Measurements from ENCODE around the gene EDAR. TPM values are rescaled to one million over a fixed set of nuclear protein-coding genes. Genes with fewer than 3 reads are reported as not detected.

Gene EDAR
- total RNA-seq, 1 donor from 2014 or later = 0.22 TPM

DNA sequence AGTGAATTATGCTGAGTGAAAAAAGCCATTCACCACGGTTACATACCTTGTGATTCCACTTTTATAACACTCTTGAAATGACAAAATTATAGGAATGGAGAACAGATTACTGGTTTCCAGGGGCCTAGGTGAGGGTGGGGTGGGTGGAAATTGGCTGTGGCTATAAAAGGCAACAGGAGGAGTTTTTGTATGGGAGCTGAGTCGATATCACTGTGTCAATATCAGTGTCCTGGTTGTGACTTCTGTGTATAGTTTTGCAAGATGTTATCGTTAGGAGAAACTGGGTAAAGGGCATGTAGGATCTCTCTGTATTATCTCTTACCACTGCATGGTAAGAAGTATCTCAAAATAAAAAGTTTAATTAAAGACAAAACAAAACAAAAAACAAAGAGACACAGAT, 84.3 kb downstream of the EDAR start:
- intact Hi-C loops (cut with DNase I) = no loop called here
- DNase-seq (ENCODE audit: low spot score) = no peak
- no peak for ATAC-seq

DNA sequence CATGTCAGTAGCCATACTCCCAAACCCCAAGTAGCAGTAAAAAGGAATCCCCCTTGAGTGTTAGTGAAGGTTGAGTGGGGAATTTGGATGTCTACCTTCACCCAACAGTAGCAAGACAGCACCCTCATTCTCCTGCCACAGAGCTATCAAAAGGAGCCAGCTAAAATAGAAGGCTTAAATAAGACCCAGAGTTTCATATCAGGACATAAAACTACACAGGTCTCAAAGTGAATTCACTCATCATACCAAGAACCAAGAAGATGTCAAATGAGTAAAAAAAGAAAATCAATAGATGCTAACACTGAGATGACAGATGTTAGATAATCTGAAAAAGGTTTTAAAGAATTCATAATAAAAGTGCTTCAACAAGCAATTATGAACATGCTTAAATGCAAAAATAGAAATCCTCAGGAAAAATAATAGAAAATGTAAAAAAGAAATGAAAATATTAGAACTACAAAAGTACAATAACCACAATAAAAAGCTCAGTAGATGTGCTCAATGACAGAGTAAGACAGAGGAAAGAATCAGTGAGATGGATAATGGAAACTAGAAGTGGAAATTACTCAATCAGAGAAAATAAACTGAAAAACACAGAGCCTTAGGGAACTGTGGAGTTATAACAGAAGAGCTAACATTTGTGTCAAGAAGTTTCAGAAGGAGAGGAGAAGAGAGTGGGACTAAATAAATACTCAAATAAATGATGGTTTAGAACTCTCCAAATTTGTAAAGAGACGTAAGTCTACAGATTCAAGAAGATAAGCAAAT, 90.5 kb downstream of the EDAR start:
- DNase-seq (ENCODE audit: low spot score) (no peak), ATAC-seq (no peak)
- intact Hi-C loops (cut with DNase I) = no loop called here

DNA sequence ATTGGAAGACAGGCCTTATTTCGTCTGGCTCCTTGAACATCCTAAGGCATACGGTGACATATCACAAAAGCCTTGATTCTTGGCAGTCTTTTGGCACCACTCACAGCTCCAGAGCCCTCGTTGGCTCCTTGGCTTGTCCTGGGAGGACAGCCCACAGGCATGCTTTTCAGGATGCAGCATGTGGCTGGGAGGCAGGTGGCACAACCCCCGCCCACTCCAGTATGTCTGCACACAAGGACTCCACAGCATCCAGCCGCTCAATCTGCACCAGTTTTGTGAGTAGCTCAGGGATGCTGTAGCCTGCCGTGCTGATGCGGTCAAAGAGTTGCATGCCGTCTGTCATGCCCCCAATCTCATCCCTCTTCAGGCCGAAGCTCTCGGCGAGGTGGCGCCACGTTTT, 92.3 kb downstream of the EDAR start:
- ATAC-seq (no peak), DNase-seq (ENCODE audit: low spot score) (no peak)
- intact Hi-C loops (cut with DNase I) = no loop called here

DNA sequence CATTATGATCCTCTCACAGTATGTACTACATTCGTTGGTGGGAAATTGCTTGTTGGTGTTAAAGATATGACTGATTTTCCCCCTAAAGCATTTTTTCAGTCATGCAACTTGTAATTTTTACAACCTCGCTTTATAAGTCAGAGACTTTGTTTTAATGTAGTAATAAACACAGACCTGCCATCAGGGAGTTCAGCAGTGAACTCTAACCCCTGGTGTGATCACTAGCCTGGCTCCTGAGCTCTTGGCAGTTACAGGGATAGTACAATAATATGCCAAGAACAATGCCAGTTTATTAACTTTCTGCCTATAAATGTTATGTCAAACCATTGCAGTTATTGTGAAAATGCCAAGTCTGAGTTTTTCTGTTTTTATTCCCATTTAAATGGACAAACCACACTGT, 93.8 kb downstream of the EDAR start:
- intact Hi-C loops (cut with DNase I) = no loop called here
- ATAC-seq (no peak), DNase-seq (ENCODE audit: low spot score) (no peak)

DNA sequence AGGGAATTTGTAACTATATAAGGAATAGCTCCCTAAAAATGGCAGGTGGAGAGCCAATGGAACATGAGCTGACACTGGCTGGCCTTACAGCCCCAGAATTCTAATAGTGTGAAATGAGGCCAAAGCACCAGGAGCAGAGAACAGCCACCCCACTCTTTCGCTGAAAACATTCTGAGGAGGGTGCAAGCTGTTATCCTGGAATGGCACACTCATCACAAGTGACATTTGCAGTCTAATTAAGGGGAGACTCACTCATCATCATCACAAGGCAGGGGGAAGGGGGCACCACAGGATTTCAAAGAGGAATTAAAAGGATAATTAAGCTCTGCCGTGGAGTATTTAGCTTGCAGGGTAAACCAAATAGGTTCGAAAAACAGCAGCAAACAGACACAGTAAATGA, 94.3 kb downstream of the EDAR start:
- DNase-seq (ENCODE audit: low spot score) = no peak
- intact Hi-C loops (cut with DNase I) = no loop called here
- ATAC-seq = no peak

DNA sequence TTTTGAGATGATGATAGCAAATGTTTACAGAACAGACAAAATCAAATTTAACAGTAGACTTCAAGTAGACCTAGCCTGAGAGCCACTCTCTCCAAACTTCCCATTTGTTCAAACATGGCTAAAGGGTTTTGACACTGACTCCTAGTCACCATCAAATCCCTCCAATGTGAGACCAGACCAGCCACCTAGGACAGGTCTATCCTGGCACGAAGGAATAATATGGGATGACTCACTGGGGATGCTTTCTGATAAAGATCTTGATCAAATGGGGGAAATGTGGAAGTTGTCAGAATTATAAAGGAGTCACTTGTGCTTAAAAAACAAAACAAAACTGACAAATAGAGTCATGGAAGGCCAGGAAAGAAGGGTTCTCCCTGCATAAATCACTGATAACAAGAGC, 95.7 kb downstream of the EDAR start:
- ATAC-seq (no peak), DNase-seq (ENCODE audit: low spot score) (no peak)
- intact Hi-C loops (cut with DNase I) = no loop called here

DNA sequence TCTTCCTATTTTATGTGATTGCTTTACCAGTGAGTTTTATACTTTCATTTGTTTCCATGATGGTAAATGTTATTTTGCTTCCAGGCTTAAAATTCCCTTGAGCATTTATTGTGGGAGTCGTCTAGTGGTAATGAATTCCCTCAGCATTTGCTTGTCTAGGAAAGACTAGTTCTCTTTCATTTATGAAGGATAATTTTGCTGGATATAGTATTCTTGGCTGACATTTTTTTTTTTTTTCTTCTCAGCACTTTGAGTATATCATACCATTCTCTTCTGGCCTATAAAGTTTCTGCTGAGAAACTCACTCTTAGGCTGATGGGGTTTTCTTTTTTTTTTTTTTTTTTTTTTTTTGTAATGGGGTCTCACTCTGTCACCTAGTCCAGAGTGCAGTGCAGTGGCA, 99.1 kb downstream of the EDAR start:
- intact Hi-C loops (cut with DNase I) = no loop called here
- ATAC-seq = no peak
- no peak for DNase-seq (ENCODE audit: low spot score)

DNA sequence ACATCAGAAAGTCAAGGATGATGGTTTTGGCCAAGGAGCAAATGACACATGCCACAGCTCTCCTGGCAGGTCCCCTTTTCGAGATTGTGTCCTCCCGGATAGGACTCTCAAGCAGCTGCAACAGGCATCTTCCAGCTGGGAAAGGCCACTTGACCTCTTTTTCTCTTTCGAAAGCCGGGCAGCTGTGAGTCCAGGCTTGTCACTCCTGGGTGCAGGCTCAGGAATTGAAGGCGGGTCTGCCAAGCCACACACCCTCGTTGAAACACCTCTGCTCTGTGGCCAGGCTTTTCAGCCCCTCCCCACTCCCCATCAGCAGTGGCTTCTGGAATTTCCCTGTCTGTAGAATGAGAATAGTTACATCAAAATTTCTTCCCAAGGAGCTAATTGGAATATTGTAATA, 104.4 kb downstream of the EDAR start:
- no peak for DNase-seq (ENCODE audit: low spot score)
- intact Hi-C loops (cut with DNase I) = no loop called here
- ATAC-seq = no peak

DNA sequence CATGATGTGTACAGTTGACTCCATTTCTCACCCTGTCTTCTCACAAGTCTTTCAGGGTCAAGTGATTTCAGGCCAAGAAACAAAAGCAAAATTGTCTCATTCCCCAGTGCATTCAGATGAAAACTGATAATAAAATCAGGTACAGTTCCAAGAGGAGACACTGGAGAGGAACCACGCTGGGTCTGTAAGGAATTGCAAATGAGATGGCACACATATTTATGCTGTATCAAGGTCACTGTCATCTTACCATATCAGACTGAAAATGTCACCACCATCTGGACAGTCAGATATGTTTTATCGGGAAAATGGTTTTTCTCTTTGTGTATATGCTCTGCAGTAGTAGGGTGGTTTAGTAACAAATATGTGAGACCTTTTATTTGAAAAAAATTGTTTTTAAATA, 110.7 kb downstream of the EDAR start:
- no peak for DNase-seq (ENCODE audit: low spot score)
- no peak for ATAC-seq
- intact Hi-C loops (cut with DNase I) = no loop called here

DNA sequence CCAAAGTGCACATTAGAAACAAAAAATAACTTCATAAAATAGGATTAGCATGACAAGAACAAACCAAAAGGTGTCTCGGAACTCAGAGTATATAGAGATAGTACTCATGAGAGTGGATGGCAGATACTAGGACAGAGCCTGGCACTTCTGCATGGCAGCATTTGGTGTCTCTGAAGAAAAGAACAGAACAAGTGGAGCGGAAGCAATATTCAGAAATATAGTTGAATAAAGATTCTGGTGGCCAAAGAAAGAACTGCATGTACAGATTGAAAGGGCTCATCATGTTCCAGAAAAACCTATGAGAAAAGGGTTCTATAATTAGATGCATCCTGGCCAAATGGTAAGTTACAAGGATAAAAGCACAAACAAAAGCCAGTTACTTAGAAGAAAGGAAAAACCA, 111.5 kb downstream of the EDAR start:
- no peak for ATAC-seq
- intact Hi-C loops (cut with DNase I) = no loop called here
- no peak for DNase-seq (ENCODE audit: low spot score)

DNA sequence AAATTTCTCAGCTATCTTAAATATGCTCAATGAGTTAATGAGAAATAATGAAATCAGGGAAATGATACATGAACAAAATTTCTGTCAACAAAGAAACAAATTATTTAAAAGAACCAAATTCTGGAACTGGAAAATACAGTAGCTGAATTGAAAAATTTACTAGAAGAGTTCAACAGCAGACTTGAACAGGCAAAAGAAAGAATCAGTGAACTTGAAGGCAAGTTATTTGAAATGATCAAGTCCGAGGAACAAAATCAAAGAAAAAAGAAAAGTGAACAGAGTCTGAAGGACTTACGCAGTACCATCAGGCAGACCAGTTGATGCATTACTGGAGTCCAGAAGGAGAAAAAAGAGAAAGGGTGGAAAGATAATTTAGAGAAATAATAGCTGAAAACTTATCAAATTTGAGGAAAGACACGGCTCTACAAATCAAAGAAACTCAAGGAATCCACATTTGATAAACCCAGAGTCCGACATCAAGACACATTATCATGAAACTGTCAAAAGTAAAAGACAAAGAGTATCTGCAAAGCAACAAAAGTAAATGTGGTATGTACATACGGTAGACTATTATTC, 118.9 kb downstream of the EDAR start:
- intact Hi-C loops (cut with DNase I) = no loop called here
- DNase-seq (ENCODE audit: low spot score) (no peak), ATAC-seq (no peak)

DNA sequence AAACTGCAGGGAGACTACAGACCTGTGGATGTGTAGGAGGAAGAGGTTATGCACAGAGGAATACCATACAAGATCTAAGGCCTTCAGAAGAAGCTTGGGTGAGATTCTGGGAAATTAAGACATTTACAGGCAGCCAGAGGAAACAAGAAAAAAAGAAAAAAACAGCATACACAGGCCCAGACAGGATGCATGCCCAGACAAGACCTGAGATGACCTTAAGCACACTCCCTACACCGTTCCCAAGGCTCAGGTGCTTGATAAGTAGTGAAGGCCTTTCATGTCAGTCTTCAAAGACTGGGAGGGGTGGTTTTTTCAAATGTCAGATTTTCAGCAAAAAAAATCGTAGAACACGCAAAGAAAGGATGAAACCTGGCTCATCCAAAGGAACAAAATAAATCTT, 119.5 kb downstream of the EDAR start:
- no peak for DNase-seq (ENCODE audit: low spot score)
- no peak for ATAC-seq
- intact Hi-C loops (cut with DNase I) = no loop called here

DNA sequence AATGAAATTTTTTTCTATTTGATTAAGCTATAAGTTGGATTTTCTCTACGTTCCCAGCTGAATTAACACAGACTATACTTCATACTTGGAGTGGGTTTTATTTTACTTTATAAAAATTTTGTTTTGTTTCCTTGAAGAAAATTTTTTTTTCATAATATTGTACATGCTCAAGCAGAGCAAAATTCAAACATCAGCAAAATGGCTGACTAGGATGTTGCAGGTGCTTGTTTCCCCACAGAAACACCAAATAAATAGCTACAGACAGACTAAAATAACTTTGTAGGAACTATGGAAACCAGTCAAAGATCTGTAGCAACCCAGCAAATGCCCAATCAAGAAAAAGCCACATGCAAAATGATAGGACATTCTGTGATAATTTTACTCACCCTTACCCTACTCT, 120.1 kb downstream of the EDAR start:
- intact Hi-C loops (cut with DNase I) = no loop called here

DNA sequence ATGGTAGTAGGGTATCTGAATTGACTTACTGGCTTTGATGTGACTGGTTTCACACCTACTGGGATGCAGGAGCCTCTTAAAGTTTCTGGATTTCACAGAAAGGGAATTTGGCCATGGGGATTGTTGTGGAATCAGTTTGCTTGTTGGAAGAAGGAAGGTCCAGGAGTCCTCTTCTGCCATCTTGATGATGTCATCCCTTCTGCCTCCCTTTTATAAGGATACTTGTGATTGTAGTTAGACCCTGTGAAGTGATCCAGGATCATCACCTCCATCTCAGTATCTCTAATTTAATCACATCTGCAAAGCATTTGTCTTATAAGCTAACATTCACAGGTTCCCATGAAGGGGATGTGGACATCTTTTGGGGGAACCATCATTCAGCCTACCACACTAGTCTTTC, 123.0 kb downstream of the EDAR start:
- ATAC-seq = no peak
- intact Hi-C loops (cut with DNase I) = no loop called here

More for the DNA sequence above, 120.1 kb downstream of the EDAR start:
- ATAC-seq = no peak
- DNase-seq (ENCODE audit: low spot score) = no peak

DNA sequence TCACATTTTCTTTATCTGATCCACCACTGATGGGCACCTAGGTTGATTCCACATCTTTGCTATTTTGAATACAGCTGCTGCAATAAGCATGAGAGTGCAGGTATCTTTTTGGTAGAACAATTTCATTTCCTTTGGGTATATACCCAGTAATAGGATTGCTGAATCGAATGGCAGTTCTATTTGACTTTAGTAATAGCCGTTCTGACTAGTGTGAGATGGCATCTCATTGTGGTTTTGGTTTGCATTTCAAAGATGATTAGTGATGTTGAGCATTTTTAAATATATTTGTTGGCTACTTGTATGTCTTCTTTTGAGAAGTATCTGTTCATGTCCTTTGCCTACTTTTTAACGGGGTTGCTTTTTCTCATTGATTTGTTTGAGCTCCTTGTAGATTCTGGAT, 130.1 kb downstream of the EDAR start:
- ATAC-seq (no peak), DNase-seq (ENCODE audit: low spot score) (no peak)
- intact Hi-C loops (cut with DNase I) = no loop called here

More for the DNA sequence above, 123.0 kb downstream of the EDAR start:
- no peak for DNase-seq (ENCODE audit: low spot score)

DNA sequence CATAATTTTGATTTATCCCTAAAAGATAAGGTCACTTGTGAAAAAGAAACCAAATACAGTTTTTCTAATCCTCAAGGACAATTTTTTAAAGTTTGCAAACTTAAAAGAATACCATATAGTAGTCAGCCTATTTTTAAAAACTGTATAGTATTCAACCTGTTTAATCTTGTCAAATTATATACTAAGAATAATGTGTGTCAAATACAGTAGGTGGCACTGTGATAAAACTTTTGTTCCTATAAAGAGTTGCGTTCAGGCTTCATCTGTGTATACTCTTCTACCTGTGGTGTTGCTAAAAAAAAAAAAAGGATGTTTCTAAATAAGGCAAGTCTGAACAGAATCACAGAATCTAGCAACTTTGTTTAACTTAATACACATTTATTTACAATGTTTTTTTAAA, 133.8 kb downstream of the EDAR start:
- no peak for DNase-seq (ENCODE audit: low spot score)
- intact Hi-C loops (cut with DNase I) = no loop called here
- no peak for ATAC-seq

DNA sequence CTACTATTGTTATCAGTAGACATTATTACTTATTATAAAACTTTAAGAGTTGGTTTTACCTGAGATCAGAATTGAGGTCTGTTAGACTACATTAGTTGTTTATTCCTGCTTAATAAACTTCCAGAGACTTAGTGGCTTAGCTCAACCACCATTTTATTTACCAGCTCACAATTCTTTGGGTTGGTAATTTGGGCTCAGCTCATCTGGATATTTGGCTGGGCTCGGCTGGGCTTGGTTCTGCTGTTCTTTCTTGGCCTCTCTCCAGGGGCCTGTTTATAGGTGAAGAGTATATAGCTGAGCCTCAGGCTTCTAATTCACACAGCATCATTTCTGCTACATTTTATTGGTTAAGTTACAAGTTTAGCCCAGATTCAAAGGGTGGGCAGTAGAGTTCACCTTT, 134.5 kb downstream of the EDAR start:
- intact Hi-C loops (cut with DNase I) = no loop called here
- no peak for ATAC-seq
- no peak for DNase-seq (ENCODE audit: low spot score)

DNA sequence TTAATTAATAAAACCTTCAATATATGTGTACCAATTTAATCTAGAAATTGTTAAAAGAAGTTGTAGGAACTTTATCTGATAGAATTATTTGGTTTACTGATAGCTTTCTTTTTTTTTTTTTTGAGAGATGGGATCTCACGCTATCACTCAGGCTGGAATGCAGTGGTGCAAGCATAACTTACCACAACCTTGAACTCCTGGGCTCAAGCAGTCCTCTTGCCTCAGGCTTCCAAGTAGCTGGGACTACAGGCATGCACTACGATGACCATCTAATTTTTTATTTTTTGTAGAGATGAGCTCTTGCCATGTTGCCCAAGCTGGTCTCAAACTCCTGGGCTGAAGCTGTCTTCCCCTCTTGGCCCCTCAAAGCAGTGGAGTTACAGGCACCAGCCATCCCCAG, 135.6 kb downstream of the EDAR start:
- ATAC-seq = no peak
- intact Hi-C loops (cut with DNase I) = no loop called here
- DNase-seq (ENCODE audit: low spot score) = no peak

DNA sequence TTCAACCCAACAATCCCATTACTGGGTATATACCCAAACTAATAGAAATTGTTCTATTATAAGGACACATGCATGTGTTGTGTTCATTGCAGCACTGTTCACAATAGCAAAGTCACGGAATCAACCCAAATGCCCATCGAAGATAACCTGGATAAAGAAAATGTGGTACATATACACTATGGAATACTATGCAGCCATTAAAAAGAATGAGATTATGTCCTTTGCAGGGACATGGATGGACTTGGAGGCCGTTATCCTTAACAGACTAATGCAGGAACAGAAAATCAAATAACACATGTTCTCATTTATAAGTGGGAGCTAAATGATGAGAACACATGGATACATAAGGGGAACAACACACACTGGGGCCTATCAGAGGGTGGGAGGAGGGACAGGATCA, 136.6 kb downstream of the EDAR start:
- DNase-seq (ENCODE audit: low spot score) (no peak), ATAC-seq (no peak)
- intact Hi-C loops (cut with DNase I) = no loop called here

DNA sequence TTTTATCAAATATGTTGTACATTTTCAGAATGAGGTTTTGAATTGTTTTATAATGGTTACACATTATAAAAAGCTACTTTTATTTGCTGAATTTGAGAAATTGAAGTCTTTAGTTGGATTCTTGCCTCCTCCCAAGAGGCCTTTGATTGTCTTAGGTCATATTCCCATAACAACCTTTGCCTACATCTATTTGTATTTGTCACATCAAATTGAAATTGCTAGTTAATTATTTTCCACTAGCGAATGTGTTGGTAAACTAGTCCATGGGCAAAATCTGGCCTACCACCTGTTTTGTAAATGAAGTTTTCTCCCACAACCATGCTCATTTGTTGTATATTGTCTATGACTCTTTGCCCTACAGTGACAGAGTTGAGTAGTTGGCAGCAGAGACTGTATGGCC, 142.0 kb downstream of the EDAR start:
- ATAC-seq = no peak
- no peak for DNase-seq (ENCODE audit: low spot score)
- intact Hi-C loops (cut with DNase I) = no loop called here

DNA sequence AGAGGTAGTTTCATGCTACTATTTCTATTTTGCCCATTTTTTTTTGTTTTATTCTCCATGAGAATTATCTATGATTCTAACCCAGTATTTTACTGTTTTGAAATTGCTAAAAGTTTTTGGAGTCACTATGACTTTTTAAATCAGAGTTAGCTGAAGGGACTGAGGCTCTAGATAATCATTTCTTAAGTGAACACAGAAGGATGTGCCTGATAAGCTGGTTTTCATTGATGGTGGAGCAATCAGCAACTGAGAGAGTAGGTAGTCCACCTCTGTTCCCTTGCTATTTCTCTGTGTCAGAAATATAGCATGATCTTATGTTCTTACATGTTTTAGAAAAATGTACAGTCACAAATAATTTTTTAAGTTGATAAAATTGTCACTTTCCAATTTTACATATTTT, 143.1 kb downstream of the EDAR start:
- DNase-seq (ENCODE audit: low spot score) (no peak), ATAC-seq (no peak)
- intact Hi-C loops (cut with DNase I) = no loop called here
